Measurements from ENCODE around the gene POLR2E. TPM values are rescaled to one million over a fixed set of nuclear protein-coding genes. Genes with fewer than 3 reads are reported as not detected.

POLR2E gene
- total RNA-seq, 1 donor from 2014 or later, result 155 TPM

DNA sequence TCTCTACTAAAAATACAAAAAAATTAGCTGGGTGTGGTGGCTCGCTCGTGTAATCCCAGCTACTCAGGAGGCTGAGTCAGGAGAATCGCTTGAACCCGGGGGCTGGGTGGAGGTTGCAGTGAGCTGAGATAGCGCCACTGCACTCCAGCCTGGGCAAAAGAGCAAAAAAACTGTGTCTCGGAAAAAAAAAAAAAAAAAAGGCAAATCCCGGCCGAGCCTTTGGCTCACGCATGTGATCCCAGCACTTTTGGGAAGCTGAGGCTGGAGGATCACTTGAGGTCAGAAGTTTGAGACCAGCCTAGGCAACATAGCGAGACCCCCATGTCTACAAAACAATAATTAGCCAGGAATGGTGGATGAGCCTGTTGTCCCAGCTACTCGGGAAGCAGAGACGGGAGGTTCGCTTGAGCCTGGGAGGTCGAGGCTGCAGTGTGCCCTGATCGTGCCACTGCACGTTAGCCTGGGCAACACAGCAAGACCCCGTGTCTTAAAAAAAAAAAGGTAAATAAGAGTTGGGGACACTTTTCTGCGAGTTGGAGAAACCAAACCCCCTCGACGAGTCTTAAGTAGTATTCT lies 8.0 kb upstream of the POLR2E start:
- no peaks in the 10 kb centered on the region for H3K27me3 ChIP-seq
- ATAC-seq (no peak), DNase-seq (no peak)
- H3K36me3 ChIP-seq, result peaks cover 23% of the 10 kb centered on the region
- H3K9me3 ChIP-seq, result no peaks in the 10 kb centered on the region
- H3K4me1 ChIP-seq, result peaks cover 60% of the 10 kb centered on the region
- H3K27ac ChIP-seq, result peak overlapping the region; percentile 96
- TF ChIP-seq, protein P1, sequence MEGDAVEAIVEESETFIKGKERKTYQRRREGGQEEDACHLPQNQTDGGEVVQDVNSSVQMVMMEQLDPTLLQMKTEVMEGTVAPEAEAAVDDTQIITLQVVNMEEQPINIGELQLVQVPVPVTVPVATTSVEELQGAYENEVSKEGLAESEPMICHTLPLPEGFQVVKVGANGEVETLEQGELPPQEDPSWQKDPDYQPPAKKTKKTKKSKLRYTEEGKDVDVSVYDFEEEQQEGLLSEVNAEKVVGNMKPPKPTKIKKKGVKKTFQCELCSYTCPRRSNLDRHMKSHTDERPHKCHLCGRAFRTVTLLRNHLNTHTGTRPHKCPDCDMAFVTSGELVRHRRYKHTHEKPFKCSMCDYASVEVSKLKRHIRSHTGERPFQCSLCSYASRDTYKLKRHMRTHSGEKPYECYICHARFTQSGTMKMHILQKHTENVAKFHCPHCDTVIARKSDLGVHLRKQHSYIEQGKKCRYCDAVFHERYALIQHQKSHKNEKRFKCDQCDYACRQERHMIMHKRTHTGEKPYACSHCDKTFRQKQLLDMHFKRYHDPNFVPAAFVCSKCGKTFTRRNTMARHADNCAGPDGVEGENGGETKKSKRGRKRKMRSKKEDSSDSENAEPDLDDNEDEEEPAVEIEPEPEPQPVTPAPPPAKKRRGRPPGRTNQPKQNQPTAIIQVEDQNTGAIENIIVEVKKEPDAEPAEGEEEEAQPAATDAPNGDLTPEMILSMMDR (IDR thresholded peaks at IDR 0.05), result no peak
- intact Hi-C loops (cut with DNase I), result no loop called here
- peak overlapping the region; percentile 39 for H3K4me3 ChIP-seq

DNA sequence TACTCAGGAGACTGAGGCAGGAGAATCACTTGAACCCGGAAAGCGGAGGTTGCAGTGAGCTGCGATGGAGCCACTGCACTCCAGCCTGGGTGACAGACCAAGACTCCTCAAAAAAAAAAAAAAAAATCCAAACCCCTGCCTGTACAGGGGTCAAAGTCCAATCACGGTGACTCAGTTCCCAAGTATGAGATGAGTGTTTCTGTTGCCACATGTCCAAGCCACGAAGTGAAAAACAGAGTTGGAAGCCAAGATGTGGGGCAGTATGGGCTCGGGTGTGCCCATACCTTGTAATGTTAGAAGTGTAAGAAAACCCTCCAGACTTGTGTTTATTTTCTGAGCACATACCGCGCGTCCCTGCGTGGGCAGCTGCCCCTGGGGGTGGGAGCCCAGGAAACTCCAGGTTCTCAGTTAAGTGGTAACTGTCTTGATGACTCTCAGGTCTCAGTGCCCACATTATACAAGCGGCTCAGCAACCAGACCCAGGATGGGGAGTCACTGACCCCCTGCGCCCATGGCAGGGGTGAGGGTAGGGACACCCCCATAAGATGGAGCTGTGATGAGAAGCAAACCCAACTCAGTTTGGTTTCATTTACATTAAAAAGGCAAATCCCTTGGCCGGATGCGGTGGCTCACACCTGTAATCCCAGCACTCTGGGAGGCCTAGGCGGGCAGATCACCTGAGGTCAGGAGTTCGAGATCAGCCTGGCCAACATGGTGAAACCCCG lies 7.4 kb upstream of the POLR2E start:
- Histone ChIP-seq H3K4me3 (no peak overlapping the region), H3K9me3 (no peaks in the 10 kb centered on the region), H3K27me3 (no peaks in the 10 kb centered on the region), H3K4me1 (peaks cover 60% of the 10 kb centered on the region), H3K27ac (peak overlapping the region; percentile 96), H3K36me3 (peaks cover 17% of the 10 kb centered on the region)
- TF ChIP-seq, protein P1 (IDR thresholded peaks at IDR 0.05), result no peak
- intact Hi-C loops (cut with DNase I), result no loop called here
- DNase-seq (no peak), ATAC-seq (no peak)

DNA sequence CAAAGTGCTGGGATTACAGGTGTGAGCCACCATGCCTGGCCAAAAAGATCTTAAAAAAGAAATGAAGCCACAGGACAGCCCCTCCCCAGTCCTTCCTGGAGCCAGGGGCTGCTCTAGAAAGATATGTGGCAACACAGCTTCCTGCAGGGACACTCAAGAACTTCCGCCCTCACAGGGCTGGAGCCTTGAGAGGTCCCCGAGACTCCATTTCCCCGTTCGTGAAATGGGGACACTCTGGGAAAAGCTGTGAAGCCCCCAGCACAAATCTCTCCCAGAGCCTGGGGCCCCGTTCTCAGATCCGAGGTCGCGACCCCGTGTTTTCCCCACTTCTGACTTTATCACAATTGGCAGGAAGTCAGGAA lies 6.1 kb upstream of the POLR2E start:
- Histone ChIP-seq H3K4me1 (peaks cover 59% of the 10 kb centered on the region), H3K4me3 (peak overlapping the region; percentile 36), H3K9me3 (no peaks in the 10 kb centered on the region), H3K36me3 (peaks cover 5% of the 10 kb centered on the region), H3K27ac (peak overlapping the region; percentile 96), H3K27me3 (no peaks in the 10 kb centered on the region)
- intact Hi-C loops (cut with DNase I), result no loop called here
- DNase-seq (no peak), ATAC-seq (no peak)
- TF ChIP-seq, protein P1 (IDR thresholded peaks at IDR 0.05), result no peak

DNA sequence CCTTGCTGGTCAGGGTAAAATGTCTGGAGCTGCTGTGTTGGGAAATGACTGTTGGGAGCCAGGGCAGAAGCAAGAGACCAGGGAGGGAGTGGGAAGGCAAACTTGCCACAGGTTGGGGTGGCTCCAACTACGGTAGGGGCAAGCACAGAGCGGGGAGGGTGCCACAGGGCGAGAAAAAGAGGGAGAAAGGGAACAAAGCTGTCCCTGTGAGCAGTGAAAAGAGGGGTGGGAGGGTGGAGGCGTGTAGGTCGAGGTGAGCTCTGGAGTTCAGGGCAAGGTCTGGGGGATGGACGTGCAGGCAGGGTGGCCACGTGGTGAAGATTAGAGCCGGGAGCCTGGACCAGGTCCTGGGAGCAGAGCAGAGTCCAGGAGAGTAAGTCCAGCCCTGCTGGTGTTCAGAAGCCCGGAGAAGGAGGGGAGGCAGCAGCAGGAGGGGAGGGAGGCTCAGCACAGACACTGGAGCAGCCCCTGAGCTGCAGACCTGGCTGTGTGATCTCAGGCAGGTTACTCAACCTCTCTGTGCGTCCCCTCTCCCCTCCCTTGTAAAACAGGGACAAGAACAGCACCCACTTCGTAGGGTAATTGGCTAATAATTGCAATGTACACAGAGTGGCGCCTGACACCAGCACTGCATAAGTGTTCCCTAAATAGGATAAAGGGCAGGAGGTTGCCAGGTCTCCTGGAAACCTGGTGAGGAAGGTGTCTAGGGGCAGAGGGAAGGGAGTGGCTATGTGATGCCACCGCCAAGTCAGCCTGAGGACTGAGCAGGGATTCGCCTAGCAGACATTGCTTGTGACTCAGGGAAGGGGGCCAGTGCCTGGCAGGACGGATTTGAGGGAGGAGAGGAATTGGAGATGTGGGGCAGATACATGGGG lies 3.2 kb upstream of the POLR2E start:
- intact Hi-C loops (cut with DNase I), result no loop called here
- DNase-seq (peak; percentile 84), ATAC-seq (peak; percentile 56)
- Histone ChIP-seq H3K27ac (peak overlapping the region; percentile 96), H3K4me3 (no peak overlapping the region), H3K9me3 (no peaks in the 10 kb centered on the region), H3K4me1 (peaks cover 63% of the 10 kb centered on the region), H3K27me3 (no peaks in the 10 kb centered on the region), H3K36me3 (peaks cover 5% of the 10 kb centered on the region)
- TF ChIP-seq, protein P1 (IDR thresholded peaks at IDR 0.05), result no peak

DNA sequence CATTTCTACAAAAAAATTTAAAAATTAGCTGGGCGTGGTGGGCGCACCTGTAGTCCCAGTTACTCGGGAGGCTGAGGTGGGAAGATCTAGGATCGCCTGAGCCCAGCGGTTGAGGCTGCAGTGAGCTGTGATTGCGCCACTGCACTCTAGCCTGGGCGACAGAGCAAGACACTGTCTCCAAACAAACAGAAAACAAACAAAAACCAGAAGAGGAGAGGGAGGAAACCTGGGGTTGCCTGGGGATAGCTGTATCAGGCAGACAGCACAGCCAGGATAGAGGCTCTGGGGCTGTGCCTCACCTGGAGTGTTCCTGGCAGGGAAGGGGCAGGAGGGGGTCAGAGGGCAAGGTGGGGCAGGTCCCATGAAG lies 2.6 kb upstream of the POLR2E start:
- peak; percentile 36 for ATAC-seq
- DNase-seq, result peak; percentile 83
- TF ChIP-seq, protein P1 (IDR thresholded peaks at IDR 0.05), result no peak

More for the DNA sequence above, 2.6 kb upstream of the POLR2E start:
- Histone ChIP-seq H3K27ac (peak overlapping the region; percentile 96), H3K4me1 (peaks cover 58% of the 10 kb centered on the region), H3K27me3 (no peaks in the 10 kb centered on the region), H3K4me3 (no peak overlapping the region), H3K9me3 (no peaks in the 10 kb centered on the region), H3K36me3 (peaks cover 11% of the 10 kb centered on the region)
- intact Hi-C loops (cut with DNase I), result no loop called here

Data from upper lobe of right lung (tissue), 1 donor.